Prostate gland (tissue), 2 donors: ENCODE data around the gene CNGA2.

Experiments used
- CTCF ChIP-seq, 4 experiments: fragments of 200-600 bp in 2 of 4; fragments of 450-650 bp in 2 of 4; sonication (generic) in 2 of 4; IDR thresholded peaks; 1 replicate in 3 of 4; 2 replicates in 1 of 4; pipeline ENCODE4 v1.5.1; 2016 to 2019; ENCODE audit warnings: antibody characterized with exemption in 4 of 4, mild to moderate bottlenecking in 2 of 4, moderate library complexity in 2 of 4
- POLR2AphosphoS5 ChIP-seq: sonication (generic); formaldehyde crosslinking; IDR thresholded peaks from one replicate; pipeline ENCODE4 v1.6.1; 2017; ENCODE audit warnings: antibody characterized with exemption

- TF ChIP-seq CTCF (IDR thresholded peaks at IDR 0.05) (no peak), POLR2AphosphoS5 (no peak)
Measured at GRCh38 chrX:151698485-151698884, 36.1 kb upstream of the CNGA2 start.
